Measurements from ENCODE around the gene TECPR2.

DNA sequence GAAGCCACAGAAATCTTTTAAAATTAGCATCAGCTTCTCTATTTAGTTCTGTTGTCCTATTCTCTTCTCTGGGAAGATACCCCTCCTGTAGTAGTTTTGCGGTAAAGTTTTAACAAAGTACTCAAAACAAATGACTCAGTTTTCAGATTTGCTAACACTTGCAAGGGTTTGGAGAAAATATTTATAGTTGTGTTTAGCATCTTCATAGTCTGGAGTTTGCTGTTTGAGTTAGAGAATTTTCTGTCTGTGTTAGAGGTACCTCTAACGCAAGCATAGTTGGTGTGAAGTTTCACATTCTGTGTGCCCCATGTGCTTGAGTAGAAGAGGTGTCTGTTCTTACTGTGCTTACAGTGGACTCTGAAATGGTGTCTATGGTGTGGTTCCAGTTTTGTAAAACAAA, 110.8 kb downstream of the TECPR2 start:
- TF ChIP-seq CTCF (IDR thresholded peaks at IDR 0.05): no peak
- no peak for TF ChIP-seq POLR2A (IDR thresholded peaks at IDR 0.05; ENCODE audit: low read depth)
